HepG2 (cell line): Measurements from ENCODE around the gene AZU1. TPM values are rescaled to one million over a fixed set of nuclear protein-coding genes. Genes with fewer than 3 reads are reported as not detected.

ENCODE experiments used
- FLYWCH1 ChIP-seq: sonication (generic); formaldehyde crosslinking; IDR thresholded peaks from 2 replicates; pipeline ENCODE4 v1.8.1; 2023; ENCODE audit warnings: mild to moderate bottlenecking, missing genetic modification reagents
- IRX3 ChIP-seq: sonication (generic); formaldehyde crosslinking; IDR thresholded peaks from 2 replicates; pipeline ENCODE4 v1.8.1; 2023; ENCODE audit warnings: mild to moderate bottlenecking, low read depth, missing genetic modification reagents, borderline replicate concordance
- PAX8 ChIP-seq: sonication (generic); formaldehyde crosslinking; IDR thresholded peaks from 2 replicates; pipeline ENCODE4 v1.8.0; 2022; ENCODE audit warnings: mild to moderate bottlenecking, missing genetic modification reagents, borderline replicate concordance
- ZBTB10 ChIP-seq: sonication (generic); formaldehyde crosslinking; IDR thresholded peaks from 2 replicates; pipeline ENCODE4 v1.4.0; 2020; ENCODE audit warnings: missing genetic modification reagents, borderline replicate concordance
- ZNF33B ChIP-seq: sonication (generic); formaldehyde crosslinking; IDR thresholded peaks from 2 replicates; pipeline ENCODE4 v1.5.1; 2020; ENCODE audit warnings: mild to moderate bottlenecking, missing genetic modification reagents
- ZNF446 ChIP-seq: sonication (generic); formaldehyde crosslinking; IDR thresholded peaks from 2 replicates; pipeline ENCODE4 v1.5.0; 2020; ENCODE audit warnings: mild to moderate bottlenecking, missing genetic modification reagents
- ZNF614 ChIP-seq: IDR thresholded peaks from 2 replicates; pipeline ENCODE4 v1.6.1; 2018; ENCODE audit warnings: missing biosample characterization, missing genetic modification reagents, inconsistent platforms, borderline replicate concordance
- ZNF615 ChIP-seq: sonication (generic); formaldehyde crosslinking; IDR thresholded peaks from 2 replicates; pipeline ENCODE4 v1.5.0; 2020; ENCODE audit warnings: mild to moderate bottlenecking, missing genetic modification reagents, borderline replicate concordance
- ZNF749 ChIP-seq: sonication (generic); formaldehyde crosslinking; IDR thresholded peaks from 2 replicates; pipeline ENCODE4 v1.8.0; 2022; ENCODE audit warnings: mild to moderate bottlenecking, missing genetic modification reagents, moderate library complexity, borderline replicate concordance
- ZZZ3 ChIP-seq: sonication (generic); formaldehyde crosslinking; IDR thresholded peaks from 2 replicates; pipeline ENCODE4 v1.4.0; 2020; ENCODE audit warnings: missing genetic modification reagents, mild to moderate bottlenecking, borderline replicate concordance
- polyA plus RNA-seq, 8 experiments: library from polyadenylated mRNA; depleted of rRNA in 3 of 8; stranded (reverse) in 7 of 8; unstranded in 1 of 8; fragments of >200 nt; fragmentation: Illumina TruSeq in 4 of 8; extraction: Trizol in 4 of 8; gene quantifications; 2 replicates each; pipeline versions ENCODE4 v1.2.1 to v1.2.3, GENCODE V29; 2011 to 2016; ENCODE audit warnings: low read depth in 4 of 8, missing spikeins in 1 of 8, mixed read lengths in 1 of 8; ENCODE audit not compliant: insufficient read depth in 1 of 8
- total RNA-seq, 5 experiments: library from RNA; depleted of rRNA; stranded (reverse); fragments of >200 nt; fragmentation: Illumina TruSeq; extraction: Trizol; gene quantifications; 2 replicates each; pipeline ENCODE4 v1.2.3, GENCODE V29; 2016; ENCODE audit warnings: low read depth in 1 of 5
- TF ChIP-seq, protein P1 (sequence below): IDR thresholded peaks from 2 replicates; pipeline ENCODE4 v1.6.1; 2016; ENCODE audit warnings: low read depth
- TF ChIP-seq, protein P2 (sequence below): sonication (generic); formaldehyde crosslinking; IDR thresholded peaks from 2 replicates; pipeline ENCODE4 v1.4.0; 2020; ENCODE audit warnings: mild to moderate bottlenecking, low read depth, missing genetic modification reagents
- TF ChIP-seq, protein P3 (sequence below): sonication (generic); formaldehyde crosslinking; IDR thresholded peaks from 2 replicates; pipeline ENCODE4 v1.5.1; 2020; ENCODE audit warnings: mild to moderate bottlenecking, missing genetic modification reagents, borderline replicate concordance
- TF ChIP-seq, protein P4 (sequence below): sonication (generic); formaldehyde crosslinking; IDR thresholded peaks from 2 replicates; pipeline ENCODE4 v1.4.0; 2020; ENCODE audit warnings: missing genetic modification reagents
- TF ChIP-seq, protein P5 (sequence below): sonication (generic); formaldehyde crosslinking; IDR thresholded peaks from 2 replicates; pipeline ENCODE4 v1.8.1; 2022; ENCODE audit warnings: low read depth, mild to moderate bottlenecking, missing genetic modification reagents

AZU1 gene
- total and polyA plus RNA-seq, 2 of the 13 experiments (the other 11 are each of a cell fraction or from before 2014, with no cell fraction given) = not detected

DNA sequence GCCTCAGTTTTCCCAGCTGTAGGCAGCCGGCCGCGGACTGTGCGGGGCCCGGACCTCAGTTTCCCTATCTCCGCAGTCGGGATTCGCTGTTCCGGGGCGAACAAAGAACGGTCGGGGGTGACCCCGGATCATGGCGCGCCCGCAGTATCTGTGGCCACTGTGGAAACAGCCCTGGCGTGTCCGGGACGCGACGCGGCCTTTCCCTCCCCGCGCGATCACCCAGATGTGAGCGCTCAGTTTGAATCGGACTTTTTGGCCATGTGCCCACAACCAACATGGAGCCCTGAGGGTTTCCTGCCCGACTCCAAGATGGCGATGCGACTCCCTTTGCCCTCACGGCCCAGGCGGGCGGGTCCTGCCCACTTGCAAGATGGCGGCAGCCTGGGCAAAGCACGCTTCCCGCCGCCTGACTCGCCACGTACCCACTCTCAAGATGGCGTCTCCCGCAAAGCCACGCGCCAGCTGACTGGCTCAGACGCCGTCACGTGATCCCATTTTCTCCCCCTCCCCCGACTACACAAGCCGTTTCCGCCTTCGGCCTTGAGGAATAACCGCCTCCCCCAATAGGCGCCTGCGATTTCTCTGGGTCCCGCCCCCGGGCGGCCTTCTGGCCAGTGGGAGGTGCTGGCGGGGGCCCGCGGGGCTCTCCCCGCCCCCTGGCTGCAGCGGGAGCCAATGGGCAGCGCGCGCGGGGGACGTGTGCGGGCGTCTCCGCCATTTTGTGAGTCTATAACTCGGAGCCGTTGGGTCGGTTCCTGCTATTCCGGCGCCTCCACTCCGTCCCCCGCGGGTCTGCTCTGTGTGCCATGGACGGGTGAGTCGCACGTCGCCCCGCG lies 30.7 kb upstream of the AZU1 start, which contains the start of gene PTBP1 (continued):
- TF ChIP-seq ZNF446 (CRISPR knock-in tag) (no peak), FLYWCH1 (CRISPR knock-in tag) (no peak), ZNF33B (CRISPR knock-in tag) (no peak), ZNF615 (CRISPR knock-in tag) (no peak), ZBTB10 (no peak), IRX3 (CRISPR knock-in tag) (peak; percentile 62; the same call in 1 of the 2 replicates), PAX8 (no peak), ZNF749 (CRISPR knock-in tag) (peak; percentile 92), ZNF614 (CRISPR knock-in tag) (peak; percentile 78; the same call in 1 of the 2 replicates), ZZZ3 (peak; percentile 21; the same call in 1 of the 2 replicates)
- TF ChIP-seq, protein P1, sequence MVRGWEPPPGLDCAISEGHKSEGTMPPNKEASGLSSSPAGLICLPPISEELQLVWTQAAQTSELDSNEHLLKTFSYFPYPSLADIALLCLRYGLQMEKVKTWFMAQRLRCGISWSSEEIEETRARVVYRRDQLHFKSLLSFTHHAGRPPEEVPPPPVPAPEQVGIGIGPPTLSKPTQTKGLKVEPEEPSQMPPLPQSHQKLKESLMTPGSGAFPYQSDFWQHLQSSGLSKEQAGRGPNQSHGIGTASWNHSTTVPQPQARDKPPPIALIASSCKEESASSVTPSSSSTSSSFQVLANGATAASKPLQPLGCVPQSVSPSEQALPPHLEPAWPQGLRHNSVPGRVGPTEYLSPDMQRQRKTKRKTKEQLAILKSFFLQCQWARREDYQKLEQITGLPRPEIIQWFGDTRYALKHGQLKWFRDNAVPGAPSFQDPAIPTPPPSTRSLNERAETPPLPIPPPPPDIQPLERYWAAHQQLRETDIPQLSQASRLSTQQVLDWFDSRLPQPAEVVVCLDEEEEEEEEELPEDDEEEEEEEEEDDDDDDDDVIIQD (CRISPR knock-in tag) = no peak
- TF ChIP-seq, protein P2, sequence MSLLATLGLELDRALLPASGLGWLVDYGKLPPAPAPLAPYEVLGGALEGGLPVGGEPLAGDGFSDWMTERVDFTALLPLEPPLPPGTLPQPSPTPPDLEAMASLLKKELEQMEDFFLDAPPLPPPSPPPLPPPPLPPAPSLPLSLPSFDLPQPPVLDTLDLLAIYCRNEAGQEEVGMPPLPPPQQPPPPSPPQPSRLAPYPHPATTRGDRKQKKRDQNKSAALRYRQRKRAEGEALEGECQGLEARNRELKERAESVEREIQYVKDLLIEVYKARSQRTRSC (CRISPR knock-in tag) = no peak
- TF ChIP-seq, protein P3, sequence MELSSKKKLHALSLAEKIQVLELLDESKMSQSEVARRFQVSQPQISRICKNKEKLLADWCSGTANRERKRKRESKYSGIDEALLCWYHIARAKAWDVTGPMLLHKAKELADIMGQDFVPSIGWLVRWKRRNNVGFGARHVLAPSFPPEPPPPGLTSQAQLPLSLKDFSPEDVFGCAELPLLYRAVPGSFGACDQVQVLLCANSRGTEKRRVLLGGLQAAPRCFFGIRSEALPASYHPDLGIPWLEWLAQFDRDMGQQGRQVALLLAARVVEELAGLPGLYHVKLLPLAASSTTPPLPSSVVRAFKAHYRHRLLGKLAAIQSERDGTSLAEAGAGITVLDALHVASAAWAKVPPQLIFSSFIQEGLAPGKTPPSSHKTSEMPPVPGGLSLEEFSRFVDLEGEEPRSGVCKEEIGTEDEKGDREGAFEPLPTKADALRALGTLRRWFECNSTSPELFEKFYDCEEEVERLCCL (CRISPR knock-in tag) = no peak
- TF ChIP-seq, protein P4, sequence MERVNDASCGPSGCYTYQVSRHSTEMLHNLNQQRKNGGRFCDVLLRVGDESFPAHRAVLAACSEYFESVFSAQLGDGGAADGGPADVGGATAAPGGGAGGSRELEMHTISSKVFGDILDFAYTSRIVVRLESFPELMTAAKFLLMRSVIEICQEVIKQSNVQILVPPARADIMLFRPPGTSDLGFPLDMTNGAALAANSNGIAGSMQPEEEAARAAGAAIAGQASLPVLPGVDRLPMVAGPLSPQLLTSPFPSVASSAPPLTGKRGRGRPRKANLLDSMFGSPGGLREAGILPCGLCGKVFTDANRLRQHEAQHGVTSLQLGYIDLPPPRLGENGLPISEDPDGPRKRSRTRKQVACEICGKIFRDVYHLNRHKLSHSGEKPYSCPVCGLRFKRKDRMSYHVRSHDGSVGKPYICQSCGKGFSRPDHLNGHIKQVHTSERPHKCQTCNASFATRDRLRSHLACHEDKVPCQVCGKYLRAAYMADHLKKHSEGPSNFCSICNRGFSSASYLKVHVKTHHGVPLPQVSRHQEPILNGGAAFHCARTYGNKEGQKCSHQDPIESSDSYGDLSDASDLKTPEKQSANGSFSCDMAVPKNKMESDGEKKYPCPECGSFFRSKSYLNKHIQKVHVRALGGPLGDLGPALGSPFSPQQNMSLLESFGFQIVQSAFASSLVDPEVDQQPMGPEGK (CRISPR knock-in tag) = peak; percentile 73
- TF ChIP-seq, protein P5, sequence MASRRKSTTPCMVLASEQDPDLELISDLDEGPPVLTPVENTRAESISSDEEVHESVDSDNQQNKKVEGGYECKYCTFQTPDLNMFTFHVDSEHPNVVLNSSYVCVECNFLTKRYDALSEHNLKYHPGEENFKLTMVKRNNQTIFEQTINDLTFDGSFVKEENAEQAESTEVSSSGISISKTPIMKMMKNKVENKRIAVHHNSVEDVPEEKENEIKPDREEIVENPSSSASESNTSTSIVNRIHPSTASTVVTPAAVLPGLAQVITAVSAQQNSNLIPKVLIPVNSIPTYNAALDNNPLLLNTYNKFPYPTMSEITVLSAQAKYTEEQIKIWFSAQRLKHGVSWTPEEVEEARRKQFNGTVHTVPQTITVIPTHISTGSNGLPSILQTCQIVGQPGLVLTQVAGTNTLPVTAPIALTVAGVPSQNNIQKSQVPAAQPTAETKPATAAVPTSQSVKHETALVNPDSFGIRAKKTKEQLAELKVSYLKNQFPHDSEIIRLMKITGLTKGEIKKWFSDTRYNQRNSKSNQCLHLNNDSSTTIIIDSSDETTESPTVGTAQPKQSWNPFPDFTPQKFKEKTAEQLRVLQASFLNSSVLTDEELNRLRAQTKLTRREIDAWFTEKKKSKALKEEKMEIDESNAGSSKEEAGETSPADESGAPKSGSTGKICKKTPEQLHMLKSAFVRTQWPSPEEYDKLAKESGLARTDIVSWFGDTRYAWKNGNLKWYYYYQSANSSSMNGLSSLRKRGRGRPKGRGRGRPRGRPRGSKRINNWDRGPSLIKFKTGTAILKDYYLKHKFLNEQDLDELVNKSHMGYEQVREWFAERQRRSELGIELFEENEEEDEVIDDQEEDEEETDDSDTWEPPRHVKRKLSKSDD (CRISPR knock-in tag) = peak; percentile 100
